Erythroblast (primary cell): ENCODE data around the gene ZDHHC6.
"Not testable (repeated sequence)": the region's sequence is repeated elsewhere in the genome, so short reads cannot be mapped to it uniquely, and the experiment has no call there.

Experiments
- DNase-seq, 2 experiments: peaks; one replicate each; lab custom pipeline; 2025; lab: John Stamatoyannopoulos, UW
- GATA1 ChIP-seq: IDR thresholded peaks from 2 replicates; pipeline ENCODE4 v1.6.1; 2011; ENCODE audit warnings: low read depth, mild to moderate bottlenecking, control low read depth, low read length, moderate library complexity
- POLR2A ChIP-seq: IDR thresholded peaks from 2 replicates; pipeline ENCODE4 v1.6.1; 2011; ENCODE audit warnings: mild to moderate bottlenecking, low read length

Gene ZDHHC6

GRCh38 chr10:112390125-112390703 lies 56.5 kb downstream of the ZDHHC6 start:
- DNase-seq = no peak
- TF ChIP-seq POLR2A = no peak
- TF ChIP-seq GATA1 = no peak

GRCh38 chr10:112389271-112389822 lies 57.4 kb downstream of the ZDHHC6 start:
- TF ChIP-seq GATA1 = no peak
- no peak for TF ChIP-seq POLR2A
- DNase-seq = peak in 1 of 2 experiments; percentile 16

- TF ChIP-seq POLR2A (no peak), GATA1 (no peak)
- no peak for DNase-seq
Measured at GRCh38 chr10:112388548-112388947, 58.2 kb downstream of the ZDHHC6 start.

GRCh38 chr10:112388056-112388455 lies 58.7 kb downstream of the ZDHHC6 start:
- DNase-seq = not testable (repeated sequence)

- peak; percentile 9 to 34 for DNase-seq
- TF ChIP-seq GATA1 = no peak
Measured at GRCh38 chr10:112385201-112385600, 61.5 kb downstream of the ZDHHC6 start.

- TF ChIP-seq POLR2A = no peak
- TF ChIP-seq GATA1 = no peak
- DNase-seq = peak; percentile 7 to 33
Measured at GRCh38 chr10:112384141-112384540, 62.6 kb downstream of the ZDHHC6 start.

- peak; percentile 92 to 95 for DNase-seq
- TF ChIP-seq GATA1 = no peak
- peak; percentile 33 for TF ChIP-seq POLR2A
Measured at GRCh38 chr10:112383325-112383724, 63.4 kb downstream of the ZDHHC6 start.

GRCh38 chr10:112382515-112383235 lies 64.0 kb downstream of the ZDHHC6 start:
- TF ChIP-seq POLR2A = no peak
- no peak for TF ChIP-seq GATA1
- DNase-seq = peak in 1 of 2 experiments; percentile 32
